SK-N-SH (cell line): ENCODE results near the gene NDFIP1. TPM values are rescaled to one million over a fixed set of nuclear protein-coding genes. Genes with fewer than 3 reads are reported as not detected.
A peak's percentile ranks its signal among the peaks of the same experiment; 100 is the strongest.

Experiments
- CTCF ChIA-PET: fragments of 300-600, 350-600 bp; formaldehyde crosslinking; extraction: SDS; loops from one replicate; lab custom pipeline; 2021; lab: Yijun Ruan, JAX
- POLR2A ChIA-PET: fragments of 350-600 bp; sonication (Branson Sonifier 250); formaldehyde crosslinking; extraction: SDS; loops from one replicate; lab custom pipeline; 2020; ENCODE audit warnings: antibody characterized with exemption, inconsistent platforms; lab: Yijun Ruan, JAX
- DNase-seq: peaks from one replicate; pipeline ENCODE4 v3.0.0; 2012
- H2AFZ ChIP-seq: fragments of 200-600 bp; sonication (generic); 2 replicates; pipeline ENCODE4 v1.8.1; 2016; ENCODE audit warnings: antibody characterized with exemption, mild to moderate bottlenecking, low read depth
- H3F3A ChIP-seq: fragments of 200-600 bp; sonication (generic); replicated peaks from 2 replicates; pipeline ENCODE3; 2016; ENCODE audit warnings: antibody characterized with exemption, mild to moderate bottlenecking; ENCODE audit not compliant: insufficient read depth
- H3K27ac ChIP-seq, 2 experiments: fragments of 200-500 bp in 1 of 2; fragments of 200-600 bp in 1 of 2; sonication (Bioruptor generic) in 1 of 2; sonication (generic), shearing (Covaris generic) in 1 of 2; 2 replicates each; pipeline versions ENCODE4 v1.5.1 to v1.6.1; 2014 to 2016; ENCODE audit warnings: low read depth in 2 of 2, inconsistent platforms in 1 of 2, low read length in 1 of 2, mild to moderate bottlenecking in 1 of 2, mixed read lengths in 1 of 2
- H3K27me3 ChIP-seq: fragments of 200-600 bp; sonication (generic), shearing (Covaris generic); 2 replicates; pipeline ENCODE4 v1.6.1; 2016; ENCODE audit warnings: mixed run types; ENCODE audit not compliant: insufficient read depth
- H3K36me3 ChIP-seq, 2 experiments: fragments of 200-500 bp in 1 of 2; fragments of 200-600 bp in 1 of 2; sonication (Bioruptor generic) in 1 of 2; sonication (generic) in 1 of 2; replicated peaks in 1 of 2; 2 replicates each; pipeline versions ENCODE3 to v1.5.1; 2014 to 2016; ENCODE audit warnings: low read length in 1 of 2, mild to moderate bottlenecking in 1 of 2; ENCODE audit not compliant: insufficient read depth in 2 of 2, control insufficient read depth in 1 of 2
- H3K4me1 ChIP-seq, 2 experiments: fragments of 200-500 bp in 1 of 2; fragments of 200-600 bp in 1 of 2; sonication (Bioruptor generic) in 1 of 2; sonication (generic), shearing (Covaris generic) in 1 of 2; 2 replicates each; pipeline versions ENCODE4 v1.5.1 to v1.6.1; 2014 to 2016; ENCODE audit warnings: low read depth in 1 of 2, low read length in 1 of 2, mixed run types in 1 of 2; ENCODE audit not compliant: insufficient read depth in 2 of 2, control insufficient read depth in 1 of 2
- H3K4me2 ChIP-seq: fragments of 200-600 bp; sonication (generic), shearing (Covaris generic); 2 replicates; pipeline ENCODE4 v1.6.1; 2017; ENCODE audit warnings: mixed run types
- H3K4me3 ChIP-seq, 2 experiments: fragments of 200-500 bp in 1 of 2; fragments of 200-600 bp in 1 of 2; sonication (Bioruptor generic) in 1 of 2; sonication (generic), shearing (Covaris generic) in 1 of 2; 2 replicates each; pipeline versions ENCODE4 v1.5.1 to v1.8.1; 2014 to 2016; ENCODE audit warnings: low read depth in 2 of 2, inconsistent platforms in 1 of 2, low read length in 1 of 2, mild to moderate bottlenecking in 1 of 2, mixed read lengths in 1 of 2, moderate library complexity in 1 of 2
- H3K79me2 ChIP-seq: fragments of 200-600 bp; sonication (generic); 2 replicates; pipeline ENCODE4 v1.8.1; 2017; ENCODE audit warnings: mild to moderate bottlenecking; ENCODE audit not compliant: insufficient read depth
- H3K9ac ChIP-seq: fragments of 200-600 bp; sonication (generic); 2 replicates; pipeline ENCODE4 v1.6.1; 2017; ENCODE audit warnings: mixed run types
- H3K9me2 ChIP-seq: fragments of 200-600 bp; sonication (generic); 2 replicates; pipeline ENCODE4 v1.6.1; 2017; ENCODE audit warnings: mixed run types
- H3K9me3 ChIP-seq: fragments of 200-600 bp; sonication (generic); 2 replicates; pipeline ENCODE4 v1.6.1; 2017; ENCODE audit warnings: mixed run types, mild to moderate bottlenecking, moderate library complexity
- H4K20me1 ChIP-seq: fragments of 200-600 bp; sonication (generic); 2 replicates; pipeline ENCODE4 v1.6.1; 2017; ENCODE audit warnings: mild to moderate bottlenecking, mixed run types; ENCODE audit not compliant: insufficient read depth
- EP300 ChIP-seq, 2 experiments: IDR thresholded peaks; 2 replicates each; pipeline versions ENCODE4 v1.4.0 to v1.6.1; 2012; ENCODE audit warnings: borderline replicate concordance in 1 of 2, low read depth in 1 of 2, low read length in 1 of 2
- GABPA ChIP-seq: IDR thresholded peaks from 2 replicates; pipeline ENCODE4 v1.4.0; 2012; ENCODE audit warnings: low read depth, mild to moderate bottlenecking
- MXI1 ChIP-seq: IDR thresholded peaks from 2 replicates; pipeline ENCODE4 v1.6.1; 2012; ENCODE audit warnings: mild to moderate bottlenecking, low read depth, low read length, improper control_type of control experiment
- POLR2AphosphoS5 ChIP-seq: IDR thresholded peaks from 2 replicates; pipeline ENCODE4 v1.6.1; 2012; ENCODE audit warnings: low read depth, low read length
- RAD21 ChIP-seq: IDR thresholded peaks from 2 replicates; pipeline ENCODE4 v1.6.1; 2012; ENCODE audit warnings: mild to moderate bottlenecking, low read length
- RCOR1 ChIP-seq: fragments of 150-350 bp; IDR thresholded peaks from 2 replicates; pipeline ENCODE4 v1.6.1; 2017; ENCODE audit warnings: antibody characterized with exemption, low read length
- REST ChIP-seq: IDR thresholded peaks from 2 replicates; pipeline ENCODE4 v1.6.1; 2012; ENCODE audit warnings: mild to moderate bottlenecking, low read depth, low read length, moderate library complexity
- RFX5 ChIP-seq: IDR thresholded peaks from 2 replicates; pipeline ENCODE4 v1.6.1; 2012; ENCODE audit warnings: mild to moderate bottlenecking, improper control_type of control experiment, low read length
- SIN3A ChIP-seq: IDR thresholded peaks from 2 replicates; pipeline ENCODE4 v1.6.1; 2012; ENCODE audit warnings: low read depth, mild to moderate bottlenecking, low read length, moderate library complexity, borderline replicate concordance
- SMC3 ChIP-seq: IDR thresholded peaks from 2 replicates; pipeline ENCODE4 v1.6.1; 2012; ENCODE audit warnings: low read depth, low read length, improper control_type of control experiment
- TAF1 ChIP-seq: IDR thresholded peaks from 2 replicates; pipeline ENCODE4 v1.6.1; 2012; ENCODE audit warnings: low read depth, mild to moderate bottlenecking, low read length, moderate library complexity, borderline replicate concordance
- TCF12 ChIP-seq: IDR thresholded peaks from 2 replicates; pipeline ENCODE4 v1.4.0; 2012
- TEAD4 ChIP-seq: IDR thresholded peaks from 2 replicates; pipeline ENCODE4 v1.4.0; 2012; ENCODE audit warnings: mild to moderate bottlenecking, borderline replicate concordance; ENCODE audit not compliant: insufficient read depth
- YY1 ChIP-seq: IDR thresholded peaks from 2 replicates; pipeline ENCODE4 v1.4.0; 2012; ENCODE audit warnings: low read depth, mild to moderate bottlenecking
- ZBTB33 ChIP-seq: IDR thresholded peaks from 2 replicates; pipeline ENCODE4 v1.4.0; 2012; ENCODE audit warnings: low read depth, borderline replicate concordance
- WGBS: methylation state at CpG from one replicate; pipeline ENCODE4 v1.1.6; 2017; ENCODE audit warnings: low lambda C conversion rate; 5-methylcytosine and 5-hydroxymethylcytosine counted together
- polyA plus RNA-seq, 3 experiments: library from polyadenylated mRNA; depleted of rRNA; stranded (reverse); fragments of >200 nt; gene quantifications; 2 replicates each; pipeline ENCODE4 v1.2.3, GENCODE V29; 2012
- TF ChIP-seq, protein P1 (sequence below): fragments of 150-350 bp; IDR thresholded peaks from 2 replicates; pipeline ENCODE4 v1.6.1; 2017; ENCODE audit warnings: antibody characterized with exemption, low read length, low read depth, borderline replicate concordance
- TF ChIP-seq, protein P2 (sequence below): IDR thresholded peaks from 2 replicates; pipeline ENCODE4 v1.4.0; 2012; ENCODE audit warnings: low read depth

The NDFIP1 gene
- polyA plus RNA-seq, 1 of the 3 experiments (the other 2 are of a cell fraction): 40.0 TPM

GRCh38 chr5:142156839-142157463, 48.4 kb downstream of the NDFIP1 start:
- Histone ChIP-seq H3K27ac (peak overlapping the region in 1 of 2 experiments; percentile 65; a peak in 2 of 4 replicates), H3K27me3 (no peaks in the 10 kb centered on the region), H3K9ac (no peak overlapping the region), H3K4me2 (no peak overlapping the region), H4K20me1 (no peaks in the 10 kb centered on the region), H3K79me2 (no peaks in the 10 kb centered on the region), H3K4me1 (peaks cover 5 to 11% of the 10 kb centered on the region in 2 experiments; a peak in 3 of 4 replicates), H3K9me2 (no peaks in the 10 kb centered on the region), H2AFZ (no peak overlapping the region), H3K36me3 (peaks cover 18 to 28% of the 10 kb centered on the region in 2 experiments), H3K4me3 (no peak overlapping the region), H3F3A (no peaks in the 10 kb centered on the region), H3K9me3 (no peaks in the 10 kb centered on the region)
- CTCF ChIA-PET: interaction anchor here (0.9 to 2.2 kb wide), 7 partner anchors 9 to 542 kb away, joined by 3 to 10 read pairs (median 3); partner anchors contain the start of gene SPRY4
- TF ChIP-seq RAD21 (no peak), ZBTB33 (no peak), SMC3 (no peak), EP300 (IDR thresholded peaks at IDR 0.05; ENCODE audit: borderline replicate concordance in 1 of 2, low read depth in 1 of 2, low read length in 1 of 2) (no peak), RFX5 (no peak), YY1 (no peak), TCF12 (no peak; the same call in 1 of the 2 replicates), TEAD4 (no peak)
- TF ChIP-seq, protein P1, sequence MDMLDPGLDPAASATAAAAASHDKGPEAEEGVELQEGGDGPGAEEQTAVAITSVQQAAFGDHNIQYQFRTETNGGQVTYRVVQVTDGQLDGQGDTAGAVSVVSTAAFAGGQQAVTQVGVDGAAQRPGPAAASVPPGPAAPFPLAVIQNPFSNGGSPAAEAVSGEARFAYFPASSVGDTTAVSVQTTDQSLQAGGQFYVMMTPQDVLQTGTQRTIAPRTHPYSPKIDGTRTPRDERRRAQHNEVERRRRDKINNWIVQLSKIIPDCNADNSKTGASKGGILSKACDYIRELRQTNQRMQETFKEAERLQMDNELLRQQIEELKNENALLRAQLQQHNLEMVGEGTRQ: no peak
- no peak for DNase-seq
- 93% methylated on average over 5 of the region's 5 CpGs for WGBS
- POLR2A ChIA-PET: interaction anchor here (0.6 kb wide), 1 partner anchor 166 kb away, joined by 3 read pairs; no protein-coding TSS in a partner anchor

- Histone ChIP-seq H3K79me2 (no peaks in the 10 kb centered on the region), H3K9me3 (no peaks in the 10 kb centered on the region), H3K36me3 (peaks cover 4 to 13% of the 10 kb centered on the region in 2 experiments), H3K27ac (no peak overlapping the region), H3K4me1 (peaks cover 5 to 12% of the 10 kb centered on the region in 2 experiments; a peak in 3 of 4 replicates), H3K4me2 (no peak overlapping the region), H2AFZ (no peak overlapping the region), H3K4me3 (no peak overlapping the region), H3F3A (no peaks in the 10 kb centered on the region), H3K9ac (no peak overlapping the region), H3K9me2 (no peaks in the 10 kb centered on the region), H4K20me1 (no peaks in the 10 kb centered on the region), H3K27me3 (no peaks in the 10 kb centered on the region)
- POLR2A ChIA-PET: no interaction called here
- CTCF ChIA-PET: interaction anchor here (1.5 to 2.7 kb wide), 3 partner anchors 11 to 390 kb away, joined by 3 to 6 read pairs (median 6); no protein-coding TSS in a partner anchor
- no peak for DNase-seq
- TF ChIP-seq TEAD4 (no peak), ZBTB33 (no peak), GABPA (no peak), POLR2AphosphoS5 (no peak), SMC3 (no peak), EP300 (IDR thresholded peaks at IDR 0.05; ENCODE audit: borderline replicate concordance in 1 of 2, low read depth in 1 of 2, low read length in 1 of 2) (no peak), REST (no peak), RCOR1 (no peak), TAF1 (no peak), MXI1 (no peak), SIN3A (no peak)
- TF ChIP-seq, protein P2, sequence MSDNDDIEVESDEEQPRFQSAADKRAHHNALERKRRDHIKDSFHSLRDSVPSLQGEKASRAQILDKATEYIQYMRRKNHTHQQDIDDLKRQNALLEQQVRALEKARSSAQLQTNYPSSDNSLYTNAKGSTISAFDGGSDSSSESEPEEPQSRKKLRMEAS: no peak
Observed at GRCh38 chr5:142159354-142159753, 50.8 kb downstream of the NDFIP1 start.
